Stimulated activated CD4-positive, alpha-beta T cell treated with anti-CD3 and anti-CD28 coated beads, TNF-alpha, amount 100 ng/mL, for 24 hours (primary cell): Measurements from ENCODE around the gene TCIRG1.
"Not testable (repeated sequence)": the region's sequence is repeated elsewhere in the genome, so short reads cannot be mapped to it uniquely, and the experiment has no call there.

Experiments
- DNase-seq, 3 experiments: peaks; one replicate each; pipeline ENCODE4 v3.0.0-alpha.2; 2020; ENCODE audit warnings: low read depth in 3 of 3

Gene TCIRG1

DNA sequence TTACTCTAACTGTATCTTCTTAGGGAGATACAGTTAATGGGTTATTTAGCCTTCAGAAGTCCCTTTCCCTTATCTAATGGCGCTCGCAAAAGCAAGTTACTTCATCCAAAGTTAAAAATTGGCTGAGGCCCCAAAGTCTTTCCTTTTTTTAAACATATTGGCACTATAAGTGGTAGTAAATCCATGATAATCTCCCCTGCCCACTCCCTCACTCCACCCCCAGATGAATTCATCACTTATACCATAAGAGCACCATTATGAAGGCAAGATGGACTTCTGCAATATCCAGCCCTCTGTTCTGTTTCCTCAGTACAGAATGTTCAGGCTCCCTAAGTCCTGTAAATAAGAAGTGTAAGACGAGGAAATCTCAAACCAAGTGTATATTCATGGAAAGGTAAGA lies 44.7 kb downstream of the TCIRG1 start:
- no peak for DNase-seq

DNA sequence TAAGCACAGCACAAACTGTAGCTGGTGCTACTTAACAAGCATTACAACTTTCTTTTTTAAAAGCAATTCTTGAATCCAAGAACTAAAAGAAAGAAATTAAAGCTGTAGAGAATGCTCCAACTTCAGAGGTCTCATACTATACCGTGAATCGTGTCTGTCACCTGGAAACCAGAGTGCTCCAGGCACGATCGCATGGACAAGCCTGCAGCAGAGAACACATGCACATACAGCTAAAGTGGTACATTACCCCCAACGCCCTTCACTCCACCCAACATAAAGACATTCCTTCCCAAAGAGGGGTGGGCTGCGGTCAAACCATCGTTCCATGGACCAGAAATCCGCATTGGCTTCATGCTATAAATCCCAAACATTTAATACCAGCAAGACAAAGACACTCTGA lies 50.9 kb downstream of the TCIRG1 start:
- no peak for DNase-seq

DNA sequence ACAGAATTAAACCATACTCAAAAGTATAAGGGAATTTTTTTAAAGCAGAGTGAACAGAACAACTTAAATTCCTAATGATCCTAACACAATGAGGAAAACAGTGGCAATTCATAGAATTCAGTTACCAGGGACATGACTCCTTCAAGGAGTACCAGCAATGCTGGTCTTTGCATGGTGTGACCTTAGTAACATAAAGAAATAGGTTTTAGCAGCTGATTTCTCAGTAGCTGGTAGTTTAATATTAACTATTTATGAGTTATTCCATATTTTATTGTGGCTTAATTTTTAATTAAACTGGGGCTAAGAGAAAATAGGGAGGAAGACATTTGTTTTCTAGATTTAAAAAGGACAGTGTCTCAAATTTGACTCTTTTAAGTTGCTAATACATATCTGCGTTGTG lies 51.5 kb downstream of the TCIRG1 start:
- no peak for DNase-seq

DNA sequence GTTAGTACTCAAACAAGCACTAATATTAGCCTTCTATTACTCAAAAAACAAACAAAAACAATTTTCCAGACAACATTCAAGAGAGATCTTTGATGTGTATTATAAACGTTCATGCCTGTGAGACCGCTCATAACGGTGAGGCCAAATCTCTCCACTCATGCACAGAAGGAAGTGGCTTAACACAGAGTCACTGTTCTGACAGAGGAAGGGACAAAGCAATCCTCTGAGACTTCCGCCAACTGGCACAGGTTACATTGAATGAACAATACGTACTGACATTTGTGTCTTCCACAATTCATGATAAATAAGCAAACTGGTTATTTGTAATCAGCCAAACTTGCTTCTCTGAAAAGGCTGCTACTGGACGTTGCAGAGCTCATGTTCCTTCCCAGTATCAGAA lies 51.9 kb downstream of the TCIRG1 start:
- DNase-seq, result no peak

DNA sequence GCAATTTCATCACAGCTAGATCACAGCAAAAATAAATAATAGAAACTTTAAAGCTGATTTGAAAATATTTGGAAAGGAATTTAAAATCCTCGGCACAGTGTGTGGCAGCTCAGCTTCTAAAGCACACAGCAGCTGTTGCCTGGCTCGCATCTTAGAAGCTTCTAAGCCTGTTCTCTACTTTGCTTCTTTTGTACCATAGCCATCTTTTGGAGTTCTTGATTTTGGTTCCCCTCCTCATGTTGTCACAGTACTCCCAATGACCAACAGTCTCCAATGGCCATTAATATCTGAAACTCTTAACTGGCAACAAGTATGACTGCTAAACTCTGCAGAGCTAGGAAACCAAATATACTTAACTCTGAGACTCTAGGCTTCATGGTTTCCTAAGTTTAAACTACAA lies 53.6 kb downstream of the TCIRG1 start:
- DNase-seq, result no peak

DNA sequence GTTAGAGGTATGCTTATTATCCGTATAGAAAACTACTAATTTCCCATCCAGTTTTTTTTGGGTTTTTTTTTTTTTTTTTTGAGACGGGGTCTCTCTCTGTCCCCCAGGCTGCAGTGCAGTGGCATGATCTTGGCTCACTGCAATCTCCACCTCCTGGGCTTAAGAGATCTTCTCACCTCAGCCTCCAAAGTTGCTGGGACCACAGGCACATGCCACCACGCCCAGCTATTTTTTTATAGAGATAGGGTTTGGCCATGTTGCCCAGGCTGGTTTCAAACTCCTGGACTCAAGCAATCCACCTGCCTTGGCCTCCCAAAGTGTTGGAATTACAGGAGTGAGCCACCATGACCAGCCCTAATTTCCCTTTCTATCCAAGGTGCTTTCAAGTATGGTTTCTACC lies 54.1 kb downstream of the TCIRG1 start:
- not testable (repeated sequence) for DNase-seq

DNA sequence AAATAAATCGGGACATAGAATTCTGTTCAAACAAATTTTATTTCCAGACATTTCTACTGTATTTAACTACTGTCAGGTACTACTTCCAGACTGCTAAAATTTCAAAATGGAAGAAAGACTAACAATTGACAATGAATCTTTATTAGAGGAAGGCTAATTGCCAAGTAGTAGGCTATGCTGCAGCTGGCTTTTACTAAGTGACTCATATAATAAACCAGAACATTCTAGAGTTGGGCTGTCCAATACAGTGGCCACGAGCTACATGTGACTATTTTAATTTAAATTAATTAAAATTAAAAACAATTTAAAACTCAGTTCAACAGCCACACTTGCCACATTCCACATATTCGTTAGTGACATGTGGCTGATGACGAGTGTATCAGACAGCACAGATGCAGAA lies 54.7 kb downstream of the TCIRG1 start:
- DNase-seq, result no peak

DNA sequence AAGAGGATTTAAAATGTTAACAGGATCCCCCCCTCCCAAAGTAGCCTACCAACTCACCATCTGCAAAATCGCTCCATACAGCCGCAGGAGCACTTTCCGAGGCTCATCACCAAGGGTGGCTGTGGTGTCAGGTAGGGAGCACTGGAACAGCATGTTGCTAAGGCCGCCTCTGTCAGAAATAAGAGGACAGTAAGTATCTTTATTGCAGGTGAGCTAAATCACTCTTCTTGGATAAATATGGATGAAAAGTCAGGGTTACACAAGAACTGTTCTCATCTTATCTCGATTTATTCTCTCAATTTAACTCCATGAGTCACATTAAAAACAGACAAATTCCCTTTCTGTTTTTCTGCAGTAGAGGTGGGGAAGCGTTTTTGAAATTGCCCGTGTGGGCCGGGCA lies 58.1 kb downstream of the TCIRG1 start:
- DNase-seq, result no peak

DNA sequence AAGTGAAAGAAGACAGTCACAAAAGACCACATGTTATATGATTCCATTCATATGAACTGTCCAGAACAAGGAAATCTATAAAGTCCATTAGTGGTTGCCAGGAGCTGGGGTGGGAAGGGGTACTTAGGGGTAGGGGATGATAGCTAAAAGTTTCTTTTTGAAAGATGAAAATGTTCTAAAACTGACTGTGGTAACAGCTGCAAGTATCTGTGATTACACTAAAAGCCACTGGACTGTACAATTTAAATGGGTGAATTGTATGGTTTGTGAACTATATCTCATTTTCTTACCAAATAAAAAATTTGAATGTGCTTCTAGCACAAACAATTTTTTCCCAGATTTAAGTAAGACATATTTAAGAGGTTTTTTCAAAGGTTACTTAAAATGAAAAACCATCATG lies 60.2 kb downstream of the TCIRG1 start:
- no peak for DNase-seq

DNA sequence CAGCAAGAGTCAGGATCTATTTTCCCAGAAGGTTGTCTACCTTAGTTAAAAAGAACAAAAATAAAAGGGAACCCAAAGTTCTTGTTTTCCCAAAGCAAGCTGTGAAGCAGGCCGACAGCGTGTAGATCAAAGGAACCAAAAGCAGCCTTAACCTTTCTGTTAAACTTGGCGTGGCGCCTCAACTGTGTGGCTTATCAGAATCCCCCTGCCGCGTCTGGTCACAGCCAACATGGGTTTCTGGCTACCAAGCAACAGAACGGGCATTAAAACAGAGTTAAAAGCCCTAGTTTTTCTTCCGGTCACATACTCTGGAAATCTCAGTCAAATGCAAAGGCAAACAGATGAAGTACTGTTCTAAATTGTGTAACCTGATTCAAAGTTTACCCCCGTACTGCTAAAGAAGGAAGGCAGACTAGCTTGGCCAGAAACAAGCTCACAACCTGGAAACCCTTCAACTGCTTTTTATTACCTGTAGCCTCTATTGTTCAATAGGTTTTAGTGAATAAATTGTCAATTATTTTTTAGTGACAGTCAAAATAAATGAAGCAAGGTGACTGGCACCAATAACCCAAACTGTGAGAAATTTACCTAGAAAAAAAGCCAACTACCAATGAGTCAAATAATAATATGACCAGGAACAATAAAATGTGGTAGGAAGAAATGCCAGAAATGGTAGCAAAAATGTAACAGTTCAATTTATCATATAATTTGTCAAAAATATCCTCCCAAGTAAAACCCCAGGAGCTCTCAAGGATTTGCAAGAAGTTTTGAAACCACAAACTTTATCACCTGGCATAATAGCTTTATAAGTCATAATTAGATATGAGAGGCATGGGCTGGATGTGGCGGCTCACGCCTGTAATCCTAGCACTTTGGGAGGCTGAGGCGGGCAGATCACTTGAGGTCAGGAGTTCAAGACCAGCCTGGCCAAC lies 60.9 kb downstream of the TCIRG1 start:
- peak in 1 of 3 experiments; percentile 12 for DNase-seq
